Left renal cortex interstitium (tissue), 4 donors: ENCODE results near the gene RPS28. TPM values are rescaled to one million over a fixed set of nuclear protein-coding genes. Genes with fewer than 3 reads are reported as not detected.

Source experiments
- DNase-seq, 4 donors: peaks; one replicate each; pipeline ENCODE4 v3.0.0-alpha.2; 2013; ENCODE audit warnings: low read depth in 4 of 4, low spot score in 2 of 4, missing footprints in 1 of 4
- polyA plus RNA-seq, 4 donors: library from polyadenylated mRNA; unstranded; fragments of 120-200 nt; gene quantifications; one replicate each; pipeline ENCODE4 v1.2.1, GENCODE V29; 2013; ENCODE audit not compliant: insufficient read length in 4 of 4

RPS28 gene
- polyA plus RNA-seq, 4 donors, result 436 to 644 (median 479) TPM

DNA sequence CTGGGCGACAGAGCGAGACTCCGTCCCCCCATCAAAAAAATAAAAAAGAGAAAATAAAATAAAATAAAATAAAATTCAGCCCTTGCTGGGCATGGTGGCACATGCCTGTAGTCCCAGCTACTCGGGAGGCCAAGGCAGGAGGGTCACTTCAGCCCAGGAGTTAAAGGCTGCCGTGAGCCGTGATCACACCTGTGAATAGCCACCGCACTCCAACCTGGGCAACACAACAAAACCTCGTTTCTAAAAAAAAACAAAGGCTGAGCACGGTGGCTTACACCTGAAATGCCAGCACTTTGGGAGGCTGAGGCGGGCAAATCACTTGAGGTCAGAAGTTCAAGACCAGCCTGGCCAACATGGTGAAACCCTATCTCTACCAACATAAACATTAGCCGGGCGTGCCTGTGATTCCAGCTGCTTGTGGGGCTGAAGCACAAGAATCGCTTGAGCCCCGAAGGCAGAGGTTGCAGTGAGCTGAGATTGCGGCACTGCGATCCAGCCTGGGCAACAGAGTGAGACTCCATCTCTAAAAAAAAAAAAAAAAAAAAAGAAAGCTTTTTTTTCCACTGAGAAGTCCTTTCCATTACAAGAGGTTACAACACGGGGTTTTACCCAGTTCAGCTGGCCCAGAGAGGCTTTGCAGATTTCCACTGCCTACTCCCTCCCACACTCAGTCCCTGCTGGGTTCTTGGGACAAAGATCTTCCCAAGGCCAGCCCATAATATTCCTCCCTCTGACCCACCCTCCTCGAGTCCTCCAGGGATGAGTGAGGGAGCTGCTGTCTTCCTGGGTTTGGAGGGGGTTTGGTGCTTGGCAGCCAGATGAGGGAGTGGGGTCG lies 49.1 kb downstream of the RPS28 start:
- no peak for DNase-seq

DNA sequence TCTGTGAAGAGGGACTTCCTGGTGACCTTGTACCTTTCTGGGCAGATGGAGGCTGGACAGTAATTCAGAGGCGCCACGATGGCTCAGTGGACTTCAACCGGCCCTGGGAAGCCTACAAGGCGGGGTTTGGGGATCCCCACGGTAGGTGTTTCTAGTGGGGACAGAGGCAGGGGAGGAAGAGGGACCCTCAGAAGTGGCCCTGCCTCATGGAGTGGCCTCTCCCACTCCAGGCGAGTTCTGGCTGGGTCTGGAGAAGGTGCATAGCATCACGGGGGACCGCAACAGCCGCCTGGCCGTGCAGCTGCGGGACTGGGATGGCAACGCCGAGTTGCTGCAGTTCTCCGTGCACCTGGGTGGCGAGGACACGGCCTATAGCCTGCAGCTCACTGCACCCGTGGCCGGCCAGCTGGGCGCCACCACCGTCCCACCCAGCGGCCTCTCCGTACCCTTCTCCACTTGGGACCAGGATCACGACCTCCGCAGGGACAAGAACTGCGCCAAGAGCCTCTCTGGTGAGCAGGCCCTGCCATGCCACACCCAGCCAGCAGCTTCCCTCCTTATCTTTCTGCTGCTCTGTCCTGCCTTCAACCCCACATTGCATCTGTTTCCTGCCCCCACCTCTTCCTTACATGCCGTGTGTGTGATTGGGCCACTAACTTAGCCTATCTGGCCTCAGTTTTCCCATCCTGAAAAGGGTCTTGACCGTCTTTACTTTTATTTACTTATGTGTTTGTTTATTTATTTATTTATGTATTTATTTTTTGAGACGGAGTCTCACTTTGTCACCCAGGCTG lies 49.9 kb downstream of the RPS28 start:
- no peak for DNase-seq

Other genes starting within 250 kb of the RPS28 start
- gene FBN3, start 171.9 kb upstream of the RPS28 start, polyA plus RNA-seq, result 10 to 100 TPM; 28.0 to 50.5 (median 34.4) TPM
- 10 to 100 TPM; 33.5 to 53.5 (median 49.1) TPM for gene CERS4, start 112.1 kb upstream of the RPS28 start, polyA plus RNA-seq
- 10 to 100 TPM; 30.0 to 47.7 (median 39.6) TPM for gene CD320, start 13.1 kb upstream of the RPS28 start, polyA plus RNA-seq
- gene NDUFA7, start 121 bp upstream of the RPS28 start, polyA plus RNA-seq, result 10 to 100 TPM; 43.4 to 69.9 (median 54.2) TPM
- 10 to 100 TPM in 3 of 4 donors, 1 to 10 TPM in 1; 8.1 to 16.2 (median 14.4) TPM for gene KANK3, start 21.8 kb downstream of the RPS28 start, polyA plus RNA-seq
- gene ANGPTL4, start 42.7 kb downstream of the RPS28 start, polyA plus RNA-seq, result 1 to 10 TPM; 1.9 to 4.9 (median 3.1) TPM
- gene RAB11B, start 68.9 kb downstream of the RPS28 start, polyA plus RNA-seq, result 100 to 1,000 TPM; 121 to 180 (median 168) TPM
- gene MARCHF2, start 91.8 kb downstream of the RPS28 start, polyA plus RNA-seq, result 10 to 100 TPM; 11.4 to 20.8 (median 15.7) TPM
- 100 to 1,000 TPM; 354 to 431 (median 393) TPM for gene HNRNPM, start 123.5 kb downstream of the RPS28 start, polyA plus RNA-seq
- gene PRAM1, start 181.1 kb downstream of the RPS28 start, polyA plus RNA-seq, result 1 to 10 TPM in 3 of 4 donors, under 1 TPM in 1; 0.70 to 3.0 (median 1.9) TPM
- 10 to 100 TPM; 16.9 to 35.9 (median 25.8) TPM for gene ZNF414, start 192.7 kb downstream of the RPS28 start, polyA plus RNA-seq